Measurements from ENCODE around the gene LGALS9C.
"Not testable (repeated sequence)": the region's sequence is repeated elsewhere in the genome, so short reads cannot be mapped to it uniquely, and the experiment has no call there.

The LGALS9C gene

GRCh38 chr17:18474754-18475153 is 1.8 kb upstream of the LGALS9C start:
- not testable (repeated sequence) for H3K4me3 ChIP-seq; DNase-seq (ENCODE audit: low spot score); H3K27ac ChIP-seq

DNA sequence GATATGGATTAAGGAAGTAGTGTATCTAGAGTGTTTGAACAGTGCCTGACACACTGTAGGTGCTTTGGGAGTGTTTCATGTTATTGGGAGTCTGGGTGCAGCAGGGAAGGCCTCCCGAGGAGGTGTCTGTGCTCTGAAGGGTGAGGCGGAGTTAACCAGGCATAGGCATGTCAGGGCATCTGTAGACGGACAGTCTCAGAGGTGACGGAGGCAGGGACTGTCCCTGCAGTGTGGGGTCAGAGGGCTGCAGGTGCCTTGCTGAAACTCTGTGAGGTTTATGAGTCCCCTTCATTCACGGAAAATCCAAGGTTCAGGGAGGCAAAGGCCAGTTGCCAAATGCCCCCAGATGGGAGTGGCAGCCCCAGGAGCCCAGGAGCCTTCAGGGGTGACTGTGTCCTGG is 778 bp downstream of the LGALS9C start:
- H3K4me3 ChIP-seq; H3K27ac ChIP-seq; DNase-seq (ENCODE audit: low spot score): not testable (repeated sequence)

DNA sequence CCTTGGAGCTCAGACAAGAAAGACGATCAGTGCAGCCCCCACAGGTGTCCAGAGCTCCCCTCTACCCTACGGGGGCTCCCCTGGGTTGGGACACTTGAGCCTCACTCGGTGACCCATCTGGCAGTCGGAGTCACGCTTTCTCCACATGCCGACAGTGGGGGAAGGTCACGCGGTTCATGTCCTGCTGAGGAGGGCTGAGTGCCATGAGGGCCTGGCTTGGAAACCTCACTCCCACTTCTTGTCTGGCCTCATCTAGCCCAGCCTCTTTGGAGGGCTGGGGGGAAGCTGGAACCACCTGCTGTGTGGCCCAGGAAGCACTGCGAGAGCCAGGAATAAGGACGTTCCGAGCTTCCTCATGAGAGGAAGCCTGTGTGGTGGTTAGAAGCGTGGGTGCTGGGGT is 1.8 kb downstream of the LGALS9C start:
- not testable (repeated sequence) for H3K27ac ChIP-seq; H3K4me3 ChIP-seq; DNase-seq (ENCODE audit: low spot score)

DNA sequence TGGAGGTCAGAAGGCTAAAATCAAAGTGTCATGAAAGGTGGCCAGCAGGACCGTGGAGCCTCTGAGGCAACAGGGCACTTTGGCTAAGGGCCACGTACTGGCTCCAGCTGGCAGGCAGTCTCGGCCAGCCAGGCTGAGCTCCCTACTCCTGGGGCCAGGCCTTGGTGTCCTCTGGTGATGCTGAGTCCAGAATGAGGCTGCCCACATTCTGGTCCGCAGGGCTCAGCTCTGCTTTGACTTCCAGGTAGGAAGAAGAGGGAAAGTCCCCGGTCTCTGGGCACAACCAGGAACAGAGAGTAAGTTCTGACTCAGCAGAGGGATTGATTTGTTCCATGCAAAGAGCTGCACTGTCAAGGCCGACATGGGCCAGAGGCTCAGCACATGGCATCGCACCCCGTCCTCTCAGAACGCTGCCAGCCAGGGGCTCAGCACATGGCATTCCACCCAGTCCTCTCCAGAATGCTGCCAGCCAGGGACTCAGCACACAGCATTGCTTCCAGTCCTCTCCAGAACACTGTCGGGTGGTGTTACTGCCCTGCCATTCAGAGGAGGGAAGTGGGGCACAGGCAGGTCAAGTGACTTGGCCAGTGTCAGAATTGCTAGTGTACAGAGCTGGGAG is 2.5 kb downstream of the LGALS9C start:
- not testable (repeated sequence) for H3K4me3 ChIP-seq; H3K27ac ChIP-seq; DNase-seq (ENCODE audit: low spot score)

DNA sequence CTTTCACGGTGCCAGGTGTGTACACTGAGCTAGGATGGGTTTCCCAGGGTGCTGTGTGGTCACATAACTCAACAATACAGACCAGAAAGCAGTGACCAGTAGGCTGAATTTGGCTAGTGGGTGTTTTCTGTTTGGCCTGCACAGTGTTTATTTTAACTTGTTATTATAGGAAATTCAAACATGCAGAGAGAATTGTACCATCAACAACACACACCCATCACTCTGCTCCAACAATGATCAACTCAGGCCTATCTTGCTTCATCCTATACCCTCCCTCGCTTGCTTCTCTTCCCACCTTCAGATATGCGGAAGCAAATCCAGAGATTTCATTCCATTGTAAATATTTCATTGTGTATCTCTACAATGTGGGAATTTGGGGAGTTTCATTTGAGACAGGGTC is 5.2 kb downstream of the LGALS9C start:
- DNase-seq (ENCODE audit: low spot score); H3K27ac ChIP-seq: not testable (repeated sequence)

DNA sequence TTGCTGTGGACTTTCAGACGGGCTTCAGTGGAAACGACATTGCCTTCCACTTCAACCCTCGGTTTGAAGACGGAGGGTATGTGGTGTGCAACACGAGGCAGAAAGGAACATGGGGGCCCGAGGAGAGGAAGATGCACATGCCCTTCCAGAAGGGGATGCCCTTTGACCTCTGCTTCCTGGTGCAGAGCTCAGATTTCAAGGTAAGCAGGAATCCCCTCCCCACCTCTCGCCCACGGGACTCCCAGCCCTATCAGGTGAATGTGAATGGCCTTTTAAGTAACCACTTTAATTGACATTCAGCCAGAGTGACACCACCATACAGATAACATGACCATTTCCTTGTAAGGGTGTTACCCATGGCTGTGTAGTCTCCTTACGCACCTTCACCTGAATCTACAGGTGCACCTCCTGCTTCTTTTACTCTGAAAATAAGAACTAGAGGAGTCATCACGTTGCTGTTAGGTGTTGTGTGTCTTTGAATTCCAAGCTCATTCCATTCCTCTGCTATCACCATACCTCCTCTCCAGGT is 9.4 kb downstream of the LGALS9C start:
- H3K4me3 ChIP-seq; H3K27ac ChIP-seq; DNase-seq (ENCODE audit: low spot score): not testable (repeated sequence)

More for the DNA sequence above, 5.2 kb downstream of the LGALS9C start:
- H3K4me3 ChIP-seq: not testable (repeated sequence)

- not testable (repeated sequence) for DNase-seq (ENCODE audit: low spot score); H3K4me3 ChIP-seq; H3K27ac ChIP-seq
These were observed 11.0 kb downstream of the LGALS9C start for GRCh38 chr17:18487633-18488032.

DNA sequence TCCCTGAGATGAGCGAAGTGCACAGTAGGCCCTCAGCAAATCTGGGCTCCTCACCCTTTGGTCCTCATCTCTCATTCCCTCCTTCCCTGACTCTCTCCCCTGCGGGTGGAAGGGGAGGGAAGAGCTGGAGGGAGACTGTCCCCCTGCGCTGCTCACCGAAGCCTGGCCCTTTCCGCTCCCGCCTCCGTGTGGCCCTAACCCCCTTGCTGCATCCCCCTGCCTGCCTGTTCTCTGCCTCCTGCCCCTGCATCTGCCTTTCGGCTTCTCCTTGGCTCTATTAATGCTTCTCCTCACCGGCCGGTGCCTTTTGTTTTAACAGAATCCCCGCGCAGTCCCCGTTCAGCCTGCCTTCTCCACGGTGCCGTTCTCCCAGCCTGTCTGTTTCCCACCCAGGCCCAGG is 12.0 kb downstream of the LGALS9C start:
- not testable (repeated sequence) for H3K4me3 ChIP-seq; DNase-seq (ENCODE audit: low spot score); H3K27ac ChIP-seq

DNA sequence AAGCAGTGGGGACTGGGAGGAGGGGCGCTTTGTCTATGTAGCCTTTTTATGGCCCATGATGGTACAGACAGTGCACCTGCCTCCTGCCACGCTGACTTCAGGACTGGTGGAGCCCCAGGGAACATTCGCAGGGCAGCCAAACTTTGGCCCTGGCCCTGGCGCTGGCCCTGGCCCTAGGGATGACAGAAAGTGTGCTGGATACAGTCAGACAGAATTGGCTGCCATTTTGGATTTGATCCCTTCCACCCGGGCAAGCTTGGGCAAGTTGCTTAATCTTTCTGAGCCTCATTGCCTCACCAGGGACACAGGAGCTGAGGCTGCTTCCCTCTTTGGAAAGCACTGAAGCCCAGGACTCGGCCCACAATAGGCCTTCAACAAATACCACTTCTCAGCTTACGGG is 13.4 kb downstream of the LGALS9C start:
- not testable (repeated sequence) for H3K4me3 ChIP-seq; H3K27ac ChIP-seq; DNase-seq (ENCODE audit: low spot score)

- DNase-seq (ENCODE audit: low spot score); H3K27ac ChIP-seq; H3K4me3 ChIP-seq: not testable (repeated sequence)
These were observed 16.3 kb downstream of the LGALS9C start for GRCh38 chr17:18492712-18493480.

- peak; percentile 54 for DNase-seq (ENCODE audit: low spot score)
These were observed 17.7 kb downstream of the LGALS9C start for GRCh38 chr17:18494250-18494768.

DNA sequence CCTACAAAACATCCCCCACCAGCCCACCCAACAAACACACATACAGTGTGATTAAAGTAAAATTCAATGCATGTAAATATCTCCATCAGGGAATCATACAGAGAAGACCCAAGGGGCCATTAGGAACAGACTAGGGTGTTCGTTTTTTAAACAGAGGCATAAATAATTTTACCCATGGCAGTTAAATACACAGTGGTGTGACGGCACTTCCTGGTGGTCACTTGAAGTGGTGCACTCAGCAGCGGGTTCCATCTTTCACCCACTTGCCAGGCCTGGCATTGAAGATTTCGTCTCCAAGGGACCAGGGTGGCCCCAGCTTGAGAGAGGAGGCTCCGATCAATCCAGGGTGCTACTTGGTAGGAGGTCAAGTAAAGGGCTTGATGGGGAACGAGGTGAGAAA is 20.5 kb downstream of the LGALS9C start:
- not testable (repeated sequence) for DNase-seq (ENCODE audit: low spot score); H3K27ac ChIP-seq; H3K4me3 ChIP-seq

More at GRCh38 chr17:18494250-18494768, 17.7 kb downstream of the LGALS9C start:
- not testable (repeated sequence) for H3K27ac ChIP-seq, H3K4me3 ChIP-seq

GRCh38 chr17:18499100-18499499 is 22.5 kb downstream of the LGALS9C start:
- H3K4me3 ChIP-seq; DNase-seq (ENCODE audit: low spot score); H3K27ac ChIP-seq: not testable (repeated sequence)

DNA sequence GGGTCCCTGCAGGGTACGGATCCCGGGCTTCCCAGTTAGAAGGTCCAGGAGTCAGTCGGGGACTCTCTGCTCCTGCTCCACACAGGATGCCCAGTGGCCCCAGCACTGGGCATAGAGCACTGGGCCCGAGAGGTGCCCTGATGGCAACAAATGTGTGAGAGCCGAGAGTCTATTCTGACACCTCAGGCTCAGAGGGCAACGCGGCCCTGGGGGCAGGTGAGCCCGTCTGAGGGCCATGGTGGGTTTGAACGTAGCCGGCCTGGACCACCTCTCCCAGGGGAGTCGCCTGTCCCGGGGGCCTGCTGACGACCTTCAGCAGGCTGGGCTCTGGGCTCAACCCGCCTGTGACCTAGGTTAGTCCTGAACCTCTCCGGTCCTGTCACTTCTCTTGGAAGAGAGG is 23.2 kb downstream of the LGALS9C start:
- DNase-seq (ENCODE audit: low spot score); H3K27ac ChIP-seq; H3K4me3 ChIP-seq: not testable (repeated sequence)

GRCh38 chr17:18500281-18500680 is 23.7 kb downstream of the LGALS9C start:
- not testable (repeated sequence) for H3K27ac ChIP-seq; DNase-seq (ENCODE audit: low spot score)

DNA sequence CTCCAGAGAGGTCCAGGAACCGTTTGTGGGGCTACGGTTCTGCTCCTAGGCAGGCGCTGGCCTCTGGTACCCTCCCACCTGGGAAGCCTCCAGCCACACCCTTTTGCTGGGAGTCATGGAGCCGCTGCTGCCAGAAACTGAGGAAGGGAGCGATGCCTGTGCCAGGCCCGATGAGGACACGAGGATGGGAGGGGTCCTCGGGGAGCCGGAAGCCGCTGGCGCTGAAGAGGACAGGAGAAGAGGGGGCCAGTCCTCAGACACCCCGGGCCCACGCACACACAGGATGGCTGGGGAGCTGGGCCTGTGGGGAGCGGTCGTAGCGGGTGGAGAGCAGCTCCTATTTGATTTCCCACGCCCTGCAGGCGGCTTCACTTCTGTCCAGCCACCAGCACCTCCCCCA is 24.2 kb downstream of the LGALS9C start:
- not testable (repeated sequence) for H3K27ac ChIP-seq; DNase-seq (ENCODE audit: low spot score); H3K4me3 ChIP-seq

More at GRCh38 chr17:18500281-18500680, 23.7 kb downstream of the LGALS9C start:
- H3K4me3 ChIP-seq: not testable (repeated sequence)

GRCh38 chr17:18503221-18503620 is 26.6 kb downstream of the LGALS9C start:
- not testable (repeated sequence) for DNase-seq (ENCODE audit: low spot score); H3K27ac ChIP-seq; H3K4me3 ChIP-seq

DNA sequence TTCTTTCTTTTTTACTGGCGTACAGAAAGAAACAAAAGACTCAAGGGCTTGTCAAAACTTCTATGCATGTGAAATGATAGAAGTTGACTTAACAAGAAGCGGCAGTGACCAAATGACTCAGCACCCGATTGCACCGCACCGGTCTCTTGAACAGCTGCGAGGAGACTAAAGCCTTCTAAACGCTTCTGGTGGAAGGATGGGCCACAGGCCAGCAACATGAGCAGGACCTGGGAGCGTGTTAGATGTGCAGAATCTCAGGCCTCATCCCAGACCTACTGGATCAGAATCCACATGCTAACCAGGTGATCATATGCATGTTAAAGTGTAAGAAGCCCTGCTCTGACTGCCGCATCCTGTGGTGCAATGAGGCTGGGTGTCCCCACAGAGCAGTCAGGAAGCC is 31.1 kb downstream of the LGALS9C start:
- not testable (repeated sequence) for H3K27ac ChIP-seq; DNase-seq (ENCODE audit: low spot score); H3K4me3 ChIP-seq

DNA sequence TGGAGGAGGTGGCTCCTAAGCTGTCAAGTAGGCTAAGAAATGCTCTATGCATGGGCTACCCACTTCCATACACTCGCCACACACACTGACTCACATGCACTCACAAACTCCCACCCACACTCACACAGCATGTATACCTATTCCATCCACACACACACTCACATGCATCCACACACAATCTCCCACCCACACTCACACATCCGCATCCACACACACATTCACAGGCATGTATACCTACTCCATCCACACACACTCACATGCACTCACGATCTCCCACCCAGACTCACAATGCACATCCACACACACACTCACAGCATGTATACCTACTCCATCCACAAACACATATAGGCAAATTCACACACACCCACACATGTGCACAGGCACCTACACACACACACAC is 32.1 kb downstream of the LGALS9C start:
- not testable (repeated sequence) for H3K4me3 ChIP-seq; DNase-seq (ENCODE audit: low spot score); H3K27ac ChIP-seq

DNA sequence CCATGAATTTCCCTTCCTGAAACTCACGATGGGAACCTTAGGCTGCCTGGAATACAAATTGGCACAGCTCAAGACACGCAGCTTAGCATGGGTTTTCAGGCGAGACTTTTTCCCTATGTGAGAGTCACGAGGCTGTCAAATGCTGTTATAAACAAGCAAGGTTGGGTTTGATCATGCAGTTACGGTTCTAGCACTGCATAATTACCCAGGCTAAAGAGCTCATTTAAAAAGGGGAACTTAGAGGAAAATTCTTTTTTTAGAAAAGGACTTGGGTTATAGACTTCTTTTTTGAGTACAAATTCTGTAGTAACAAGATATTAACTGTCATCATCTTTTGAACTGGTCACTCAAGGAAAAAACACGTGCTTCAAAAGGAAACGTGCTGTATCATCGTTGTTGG is 44.5 kb downstream of the LGALS9C start:
- DNase-seq (ENCODE audit: low spot score): not testable (repeated sequence)

More for the DNA sequence above, 44.5 kb downstream of the LGALS9C start:
- not testable (repeated sequence) for H3K4me3 ChIP-seq, H3K27ac ChIP-seq

Measured in coronary artery (tissue), 2 donors.